Limb (tissue), 2 donors: ENCODE measurements around the gene TRIM41.
"Not testable (repeated sequence)": the region's sequence is repeated elsewhere in the genome, so short reads cannot be mapped to it uniquely, and the experiment has no call there.

Experiments
- DNase-seq, 2 donors: peaks; one replicate each; pipeline ENCODE4 v3.0.0-alpha.2; 2016; ENCODE audit errors: extremely low spot score in 2 of 2

TRIM41 gene

DNA sequence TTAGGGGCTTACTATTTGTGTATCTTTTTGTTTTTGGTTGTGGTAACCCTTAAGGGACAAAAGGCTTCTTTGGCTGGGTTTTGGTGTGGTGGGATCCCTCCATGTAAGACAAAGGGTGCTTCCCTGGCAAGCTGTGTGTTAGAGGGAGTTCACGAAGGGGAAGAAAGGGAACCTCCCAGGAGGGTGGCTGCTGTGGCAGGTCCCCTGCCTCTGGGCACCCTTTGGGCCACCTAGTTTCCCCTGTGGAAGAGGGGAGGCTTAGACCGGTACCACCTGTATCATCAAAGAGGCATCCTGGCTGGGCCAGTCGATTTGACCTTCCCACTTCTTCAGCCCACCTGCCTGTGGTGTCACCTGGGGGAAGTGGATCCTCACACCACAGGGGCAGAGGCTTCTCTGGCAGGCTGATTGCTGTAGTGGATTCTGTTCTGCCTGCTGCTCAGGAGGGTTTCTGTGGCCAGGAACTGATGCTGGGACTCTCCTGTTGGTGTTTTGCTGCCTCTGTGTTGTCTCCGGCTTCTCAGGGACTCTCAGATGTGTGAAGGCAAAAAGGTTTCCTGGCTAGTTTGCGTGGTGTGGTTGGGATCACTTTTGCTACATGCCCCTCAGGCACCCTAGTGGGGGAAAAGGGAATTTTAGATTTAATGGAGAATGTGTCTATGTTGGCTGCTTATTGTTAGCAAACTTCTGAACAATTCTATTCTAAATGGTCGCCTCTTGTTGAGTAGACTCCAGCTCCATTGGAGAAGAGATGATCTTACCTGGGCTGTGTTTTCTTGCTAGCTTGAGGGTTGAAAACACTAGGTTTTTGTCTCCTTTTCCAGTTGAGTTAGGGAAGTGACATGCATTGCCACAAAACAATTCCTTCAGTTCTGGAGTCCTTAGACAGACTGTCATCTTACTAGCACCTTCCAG is 61.0 kb downstream of the TRIM41 start:
- DNase-seq, result not testable (repeated sequence)
